Mesendoderm (in vitro differentiated cells): ENCODE data around the gene RMDN3.

Source experiments
- DNase-seq: peaks from one replicate; pipeline ENCODE4 v3.0.0; 2013
- H2AK5ac ChIP-seq: 2 replicates; pipeline ENCODE4 v1.6.1; 2013; ENCODE audit warnings: low read length, inconsistent platforms
- H2BK120ac ChIP-seq: 2 replicates; pipeline ENCODE4 v1.6.1; 2013; ENCODE audit warnings: low read depth, mild to moderate bottlenecking, low read length, moderate library complexity, mixed read lengths
- H2BK15ac ChIP-seq: replicated peaks from 2 replicates; pipeline ENCODE4 v1.6.1; 2013; ENCODE audit warnings: low read depth, mild to moderate bottlenecking, moderate library complexity
- H2BK5ac ChIP-seq: 2 replicates; pipeline ENCODE4 v1.6.1; 2013; ENCODE audit warnings: low read length, inconsistent platforms
- H3K18ac ChIP-seq: 2 replicates; pipeline ENCODE4 v1.6.1; 2013; ENCODE audit warnings: mild to moderate bottlenecking, low read length, mixed read lengths
- H3K23ac ChIP-seq: one replicate; pipeline ENCODE4 v1.6.1; 2013; ENCODE audit warnings: low read length
- H3K27ac ChIP-seq: 2 replicates; pipeline ENCODE4 v1.5.1; 2013; ENCODE audit warnings: low read depth, mild to moderate bottlenecking, inconsistent platforms, low read length, moderate library complexity
- H3K27me3 ChIP-seq: 2 replicates; pipeline ENCODE4 v1.6.1; 2013; ENCODE audit warnings: low read length, control low read depth, mild to moderate bottlenecking, inconsistent platforms; ENCODE audit not compliant: insufficient read depth, poor library complexity
- H3K36me3 ChIP-seq: 2 replicates; pipeline ENCODE4 v1.6.1; 2013; ENCODE audit warnings: low read length, inconsistent platforms; ENCODE audit not compliant: control insufficient read depth, insufficient read depth
- H3K4ac ChIP-seq: one replicate; pipeline ENCODE4 v1.6.1; 2013; ENCODE audit warnings: low read depth, mild to moderate bottlenecking, low read length, moderate library complexity
- H3K4me1 ChIP-seq: 2 replicates; pipeline ENCODE4 v1.6.1; 2013; ENCODE audit warnings: low read depth, low read length, inconsistent platforms; ENCODE audit not compliant: control insufficient read depth
- H3K4me2 ChIP-seq: 2 replicates; pipeline ENCODE4 v1.6.1; 2013; ENCODE audit warnings: low read length
- H3K4me3 ChIP-seq: 2 replicates; pipeline ENCODE4 v1.5.1; 2013; ENCODE audit warnings: mild to moderate bottlenecking, low read length
- H3K56ac ChIP-seq: one replicate; pipeline ENCODE4 v1.6.1; 2013; ENCODE audit warnings: low read length
- H3K79me1 ChIP-seq: 2 replicates; pipeline ENCODE4 v1.6.1; 2013; ENCODE audit warnings: low read length, inconsistent platforms
- H3K79me2 ChIP-seq: 2 replicates; pipeline ENCODE4 v1.6.1; 2013; ENCODE audit warnings: mild to moderate bottlenecking, low read length; ENCODE audit not compliant: control insufficient read depth, insufficient read depth
- H3K9ac ChIP-seq: 2 replicates; pipeline ENCODE4 v1.6.1; 2013; ENCODE audit warnings: low read length, inconsistent platforms
- H4K5ac ChIP-seq: one replicate; pipeline ENCODE4 v1.6.1; 2013; ENCODE audit warnings: low read length
- H4K8ac ChIP-seq: one replicate; pipeline ENCODE4 v1.6.1; 2013; ENCODE audit warnings: low read depth, mild to moderate bottlenecking, control low read depth, low read length, moderate library complexity
- WGBS: extraction: QIAGEN DNeasy Blood & Tissue Kit; methylation state at CpG from one replicate; pipeline ENCODE4 v1.1.7; 2013; ENCODE audit warnings: low lambda C conversion rate, missing lambda C conversion rate; ENCODE audit not compliant: insufficient coverage; ENCODE audit errors: extremely low coverage; 5-methylcytosine and 5-hydroxymethylcytosine counted together

The RMDN3 gene

DNA sequence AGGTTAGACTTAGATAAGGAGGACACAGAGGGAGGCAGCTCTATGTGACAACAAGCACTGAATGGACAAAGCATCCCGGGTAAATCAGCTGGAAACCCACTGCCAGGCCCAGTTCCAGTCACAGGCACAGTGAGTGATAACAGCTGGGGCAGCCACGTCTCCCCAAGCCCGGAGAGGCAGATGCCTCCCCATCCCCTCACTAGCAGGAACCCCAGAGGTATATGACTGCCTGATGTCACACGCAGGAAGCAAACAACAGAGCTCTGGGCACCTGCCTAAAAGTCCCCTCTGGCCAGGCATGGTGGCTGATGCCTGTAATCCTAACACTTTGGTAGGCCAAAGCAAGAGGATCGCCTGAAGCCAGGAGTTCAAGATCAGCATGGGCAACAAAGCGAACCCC, 32.9 kb upstream of the RMDN3 start:
- Histone ChIP-seq H2BK15ac (no peak overlapping the region), H3K23ac (no peak overlapping the region), H3K27ac (no peak overlapping the region), H3K79me1 (peaks cover 7% of the 10 kb centered on the region), H4K8ac (no peak overlapping the region), H3K18ac (no peak overlapping the region), H3K9ac (no peak overlapping the region), H3K4me1 (peaks cover 21% of the 10 kb centered on the region), H3K27me3 (no peaks in the 10 kb centered on the region), H2AK5ac (no peak overlapping the region), H3K4me2 (no peak overlapping the region), H3K36me3 (no peaks in the 10 kb centered on the region), H3K4ac (no peak overlapping the region), H3K4me3 (no peak overlapping the region), H4K5ac (no peak overlapping the region), H3K79me2 (no peaks in the 10 kb centered on the region), H2BK120ac (no peak overlapping the region), H3K56ac (peak overlapping the region; percentile 30), H2BK5ac (no peak overlapping the region)
- no peak for DNase-seq
- WGBS: no CpG with 5 or more reads among the region's 6 CpGs

DNA sequence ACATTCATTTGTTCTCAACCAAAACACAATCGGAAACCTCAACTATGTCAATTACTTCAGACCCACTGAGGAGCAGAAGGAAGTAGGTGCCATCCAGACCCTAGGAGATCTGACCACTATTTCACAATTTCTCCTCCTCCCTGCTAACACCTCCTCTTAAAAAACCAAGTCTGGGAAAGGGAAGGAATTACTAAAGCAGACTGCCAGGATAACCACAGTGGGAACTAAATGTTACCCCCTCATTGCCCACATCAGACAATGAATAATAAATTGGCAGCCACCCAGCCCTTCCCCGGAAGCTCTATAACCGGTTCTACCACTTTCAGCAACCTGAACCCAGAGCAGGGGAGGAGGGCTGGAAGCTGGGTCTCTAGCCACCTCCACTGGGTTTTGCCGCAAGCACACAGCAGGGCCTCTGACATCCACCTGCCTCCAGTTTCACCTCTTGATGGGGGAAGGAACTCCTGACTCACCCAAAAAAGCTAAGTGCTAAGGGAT, 32.3 kb upstream of the RMDN3 start:
- no peaks in the 10 kb centered on the region for H3K79me2 ChIP-seq
- H3K4me3 ChIP-seq: no peak overlapping the region
- H3K4ac ChIP-seq: no peak overlapping the region
- H3K18ac ChIP-seq: no peak overlapping the region
- no peak overlapping the region for H2AK5ac ChIP-seq
- no peak overlapping the region for H3K27ac ChIP-seq
- H3K36me3 ChIP-seq: no peaks in the 10 kb centered on the region
- H4K8ac ChIP-seq: no peak overlapping the region
- H3K27me3 ChIP-seq: no peaks in the 10 kb centered on the region
- no peak overlapping the region for H3K9ac ChIP-seq
- H3K4me2 ChIP-seq: no peak overlapping the region
- peak; percentile 93 for DNase-seq
- no peak overlapping the region for H2BK15ac ChIP-seq
- no CpG with 5 or more reads among the region's 4 CpGs for WGBS
- no peak overlapping the region for H3K23ac ChIP-seq
- no peak overlapping the region for H2BK120ac ChIP-seq
- peak overlapping the region; percentile 38 for H3K56ac ChIP-seq
- H2BK5ac ChIP-seq: peak overlapping the region; percentile 45
- H3K79me1 ChIP-seq: peaks cover 7% of the 10 kb centered on the region
- H4K5ac ChIP-seq: no peak overlapping the region
- peaks cover 21% of the 10 kb centered on the region for H3K4me1 ChIP-seq

DNA sequence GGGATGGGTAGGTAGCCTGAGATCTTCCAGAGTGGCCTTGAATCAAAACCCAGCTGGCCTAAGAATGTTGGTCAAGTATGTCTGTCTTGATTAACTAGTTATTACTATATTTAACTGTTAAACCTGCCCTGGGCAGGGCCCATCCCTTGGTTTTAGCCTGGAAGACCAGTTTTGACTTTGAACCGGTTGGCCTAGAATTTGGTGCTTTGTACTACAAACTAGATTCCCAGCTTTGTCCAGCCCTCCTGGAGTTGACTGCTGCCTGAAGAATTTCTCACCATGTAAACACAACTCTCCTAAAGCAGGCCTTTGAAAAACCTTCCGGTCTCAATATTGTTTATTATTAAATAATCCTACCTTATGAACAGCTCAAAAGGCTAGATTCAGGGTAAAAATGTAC, 30.8 kb upstream of the RMDN3 start:
- H3K27ac ChIP-seq: no peak overlapping the region
- no peak overlapping the region for H3K9ac ChIP-seq
- H3K4me2 ChIP-seq: no peak overlapping the region
- H2AK5ac ChIP-seq: no peak overlapping the region
- no peak overlapping the region for H2BK120ac ChIP-seq
- no peak overlapping the region for H3K4ac ChIP-seq
- no peaks in the 10 kb centered on the region for H3K36me3 ChIP-seq
- H3K18ac ChIP-seq: no peak overlapping the region
- H4K5ac ChIP-seq: no peak overlapping the region
- peaks cover 7% of the 10 kb centered on the region for H3K79me1 ChIP-seq
- no peak overlapping the region for H2BK15ac ChIP-seq
- no peak overlapping the region for H3K23ac ChIP-seq
- H3K4me1 ChIP-seq: peaks cover 21% of the 10 kb centered on the region
- no peak overlapping the region for H3K56ac ChIP-seq
- no peak overlapping the region for H2BK5ac ChIP-seq
- H3K4me3 ChIP-seq: no peak overlapping the region
- H3K79me2 ChIP-seq: no peaks in the 10 kb centered on the region
- H4K8ac ChIP-seq: no peak overlapping the region
- H3K27me3 ChIP-seq: no peaks in the 10 kb centered on the region
- no peak for DNase-seq
- WGBS: no CpG with 5 or more reads among the region's 2 CpGs

DNA sequence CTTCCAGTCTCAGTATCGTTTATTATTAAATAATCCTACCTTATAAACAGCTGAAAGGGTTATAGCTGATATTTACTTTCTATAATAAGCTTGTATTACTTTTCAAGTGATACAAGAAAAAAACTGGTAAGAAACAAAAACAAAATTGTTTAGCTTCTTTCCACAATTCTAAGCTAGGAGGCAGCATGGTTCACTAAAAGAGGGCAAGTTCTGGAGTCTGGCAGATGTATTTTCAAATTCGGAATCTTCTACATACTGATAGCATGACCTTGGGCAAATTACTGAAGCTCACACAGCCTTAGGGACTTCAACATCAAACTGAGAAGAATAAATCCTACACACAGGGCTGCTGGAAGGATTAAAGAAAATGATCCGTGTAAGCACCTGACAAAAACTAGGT, 30.1 kb upstream of the RMDN3 start:
- no peak overlapping the region for H3K27ac ChIP-seq
- no peak overlapping the region for H3K9ac ChIP-seq
- no peak overlapping the region for H4K8ac ChIP-seq
- H3K56ac ChIP-seq: no peak overlapping the region
- no peak overlapping the region for H3K4me3 ChIP-seq
- H3K4me1 ChIP-seq: peaks cover 21% of the 10 kb centered on the region
- DNase-seq: no peak
- H2BK15ac ChIP-seq: no peak overlapping the region
- no CpG with 5 or more reads among the region's 3 CpGs for WGBS
- no peak overlapping the region for H3K18ac ChIP-seq
- H3K79me2 ChIP-seq: no peaks in the 10 kb centered on the region
- H2AK5ac ChIP-seq: no peak overlapping the region
- H2BK120ac ChIP-seq: no peak overlapping the region
- H3K23ac ChIP-seq: no peak overlapping the region
- H4K5ac ChIP-seq: no peak overlapping the region
- no peak overlapping the region for H2BK5ac ChIP-seq
- H3K4ac ChIP-seq: no peak overlapping the region
- no peaks in the 10 kb centered on the region for H3K27me3 ChIP-seq
- H3K79me1 ChIP-seq: peaks cover 7% of the 10 kb centered on the region
- H3K4me2 ChIP-seq: no peak overlapping the region
- H3K36me3 ChIP-seq: no peaks in the 10 kb centered on the region

DNA sequence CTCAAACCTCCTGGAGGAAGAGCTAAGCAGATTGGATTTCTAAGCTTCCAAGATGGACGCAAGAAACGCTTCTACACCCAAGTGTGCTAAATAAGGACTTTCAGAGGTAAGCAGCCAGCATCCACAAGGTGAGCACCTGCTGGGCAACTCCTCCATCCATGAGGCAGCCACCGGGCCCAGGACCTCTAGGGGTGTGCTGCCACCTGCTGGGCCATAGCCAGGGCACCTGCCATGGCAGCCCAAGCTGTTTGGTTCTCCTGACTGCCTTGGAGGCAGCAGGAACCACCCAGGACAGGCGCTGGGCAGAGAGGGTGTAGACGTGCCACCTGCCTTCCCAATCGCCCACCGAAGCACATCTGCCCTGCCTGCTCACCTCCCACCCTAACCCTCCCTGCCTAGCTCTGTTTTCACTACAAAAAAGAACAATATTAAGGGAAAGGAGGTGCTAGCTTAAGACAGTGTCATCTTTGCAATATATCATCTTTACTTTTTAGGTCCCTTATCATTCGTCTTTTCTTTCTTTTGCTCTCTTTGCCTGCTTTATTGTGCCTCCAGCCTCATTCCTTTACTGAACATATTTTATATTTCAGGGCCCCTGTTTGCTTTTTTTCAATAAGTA, 27.7 kb upstream of the RMDN3 start:
- H2BK15ac ChIP-seq: no peak overlapping the region
- no peaks in the 10 kb centered on the region for H3K79me2 ChIP-seq
- H2BK120ac ChIP-seq: no peak overlapping the region
- H3K56ac ChIP-seq: no peak overlapping the region
- H3K9ac ChIP-seq: no peak overlapping the region
- DNase-seq: peak; percentile 73
- H4K5ac ChIP-seq: no peak overlapping the region
- H2AK5ac ChIP-seq: no peak overlapping the region
- H3K4ac ChIP-seq: no peak overlapping the region
- no peak overlapping the region for H3K4me2 ChIP-seq
- H3K18ac ChIP-seq: no peak overlapping the region
- H4K8ac ChIP-seq: no peak overlapping the region
- peaks cover 5% of the 10 kb centered on the region for H3K79me1 ChIP-seq
- H3K27me3 ChIP-seq: no peaks in the 10 kb centered on the region
- WGBS: no CpG with 5 or more reads among the region's 8 CpGs
- H3K36me3 ChIP-seq: no peaks in the 10 kb centered on the region
- peaks cover 14% of the 10 kb centered on the region for H3K4me1 ChIP-seq
- no peak overlapping the region for H2BK5ac ChIP-seq
- H3K23ac ChIP-seq: no peak overlapping the region
- no peak overlapping the region for H3K4me3 ChIP-seq
- no peak overlapping the region for H3K27ac ChIP-seq

DNA sequence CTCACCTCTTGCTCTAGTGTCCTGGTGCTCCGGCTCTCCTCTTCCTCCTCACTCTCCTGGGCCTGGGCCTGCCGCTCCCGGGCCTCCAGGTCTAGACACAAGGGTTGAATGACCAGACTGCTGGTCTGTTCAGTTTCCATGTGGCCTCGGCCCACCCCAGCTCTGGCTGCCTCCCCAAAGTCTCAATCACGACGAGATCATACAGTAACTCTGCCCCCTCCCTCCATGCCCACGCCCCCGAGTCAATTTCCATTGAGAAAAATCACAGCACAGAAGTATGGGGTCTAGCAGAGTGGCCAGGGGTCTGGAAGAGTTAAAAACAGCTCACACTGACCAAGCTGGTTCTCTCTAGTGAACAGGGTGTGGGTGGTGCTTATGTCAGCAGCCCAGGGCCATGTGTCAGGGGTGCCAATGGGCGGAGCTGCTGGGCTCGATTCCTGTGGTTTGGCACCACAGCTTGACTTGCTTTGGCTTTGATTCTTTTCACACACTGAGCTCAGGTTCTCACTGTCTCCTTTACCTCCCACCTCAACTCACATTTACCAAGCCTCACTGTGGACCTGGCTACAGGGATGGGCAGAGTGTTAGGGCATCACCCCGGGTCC, 21.6 kb upstream of the RMDN3 start:
- no peak overlapping the region for H3K4me3 ChIP-seq
- H2BK120ac ChIP-seq: no peak overlapping the region
- H3K18ac ChIP-seq: no peak overlapping the region
- H3K9ac ChIP-seq: no peak overlapping the region
- H4K5ac ChIP-seq: no peak overlapping the region
- H2BK5ac ChIP-seq: no peak overlapping the region
- no peak overlapping the region for H2BK15ac ChIP-seq
- no peak overlapping the region for H3K4ac ChIP-seq
- no peak overlapping the region for H3K23ac ChIP-seq
- H3K79me2 ChIP-seq: no peaks in the 10 kb centered on the region
- no peaks in the 10 kb centered on the region for H3K27me3 ChIP-seq
- peaks cover 5% of the 10 kb centered on the region for H3K36me3 ChIP-seq
- WGBS: no CpG with 5 or more reads among the region's 11 CpGs
- no peak overlapping the region for H2AK5ac ChIP-seq
- no peak for DNase-seq
- no peak overlapping the region for H4K8ac ChIP-seq
- H3K4me2 ChIP-seq: no peak overlapping the region
- H3K56ac ChIP-seq: no peak overlapping the region
- H3K27ac ChIP-seq: no peak overlapping the region
- H3K4me1 ChIP-seq: no peaks in the 10 kb centered on the region
- H3K79me1 ChIP-seq: no peaks in the 10 kb centered on the region
